Ectodermal cell (in vitro differentiated cells): Measurements from ENCODE around the gene HSPB7.

Experiments
- H3K27ac ChIP-seq: 2 replicates; pipeline ENCODE4 v1.7.0; 2013; ENCODE audit warnings: mild to moderate bottlenecking, low read depth, low read length; ENCODE audit not compliant: insufficient read depth, poor library complexity, severe bottlenecking
- H3K27me3 ChIP-seq: 2 replicates; pipeline ENCODE4 v1.7.0; 2013; ENCODE audit warnings: mild to moderate bottlenecking, low read length; ENCODE audit not compliant: insufficient read depth, control insufficient read depth, poor library complexity, severe bottlenecking
- H3K36me3 ChIP-seq: one replicate; pipeline ENCODE4 v1.7.0; 2013; ENCODE audit warnings: low read length; ENCODE audit not compliant: control insufficient read depth, insufficient read depth
- H3K4me1 ChIP-seq: one replicate; pipeline ENCODE4 v1.7.0; 2013; ENCODE audit warnings: low read length; ENCODE audit not compliant: control insufficient read depth, insufficient read depth
- H3K4me3 ChIP-seq: 2 replicates; pipeline ENCODE4 v1.7.0; 2013; ENCODE audit warnings: low read depth, low read length, control low read depth; ENCODE audit not compliant: insufficient read depth
- H3K9me3 ChIP-seq: 2 replicates; pipeline ENCODE4 v1.7.0; 2013; ENCODE audit warnings: mild to moderate bottlenecking, low read length, moderate library complexity; ENCODE audit not compliant: control insufficient read depth
- WGBS, 2 experiments: methylation state at CpG; one replicate each; pipeline ENCODE4 v1.1.7; 2013; ENCODE audit warnings: missing lambda C conversion rate in 2 of 2; 5-methylcytosine and 5-hydroxymethylcytosine counted together

Gene HSPB7

GRCh38 chr1:15968172-15968571 lies 49.7 kb downstream of the HSPB7 start:
- no peak overlapping the region for H3K4me3 ChIP-seq
- no peaks in the 10 kb centered on the region for H3K4me1 ChIP-seq
- H3K27ac ChIP-seq, result no peak overlapping the region
- H3K9me3 ChIP-seq, result no peaks in the 10 kb centered on the region
- H3K27me3 ChIP-seq, result no peaks in the 10 kb centered on the region
- peaks cover 16% of the 10 kb centered on the region for H3K36me3 ChIP-seq
- 95 to 96% methylated on average over 5 of the region's 5 CpGs for WGBS, 2 experiments

- Histone ChIP-seq H3K36me3 (peaks cover 16% of the 10 kb centered on the region), H3K27ac (no peak overlapping the region), H3K9me3 (no peaks in the 10 kb centered on the region), H3K27me3 (peaks cover 5% of the 10 kb centered on the region), H3K4me1 (peaks cover under 1% of the 10 kb centered on the region), H3K4me3 (no peak overlapping the region)
- WGBS, 2 experiments, result 95 to 96% methylated on average over 6 of the region's 6 CpGs
These were observed 50.9 kb downstream of the HSPB7 start for GRCh38 chr1:15966956-15967344.

GRCh38 chr1:15966081-15966955 lies 51.5 kb downstream of the HSPB7 start:
- H3K36me3 ChIP-seq, result peaks cover 16% of the 10 kb centered on the region
- no peak overlapping the region for H3K27ac ChIP-seq
- H3K4me1 ChIP-seq, result peaks cover 7% of the 10 kb centered on the region
- 89 to 94% methylated on average over 16 of the region's 18 CpGs for WGBS, 2 experiments
- H3K27me3 ChIP-seq, result peaks cover 5% of the 10 kb centered on the region
- H3K9me3 ChIP-seq, result no peaks in the 10 kb centered on the region
- no peak overlapping the region for H3K4me3 ChIP-seq

GRCh38 chr1:15965228-15965767 lies 52.5 kb downstream of the HSPB7 start:
- no peak overlapping the region for H3K27ac ChIP-seq
- H3K9me3 ChIP-seq, result no peaks in the 10 kb centered on the region
- peaks cover 9% of the 10 kb centered on the region for H3K4me1 ChIP-seq
- H3K4me3 ChIP-seq, result no peak overlapping the region
- peaks cover 16% of the 10 kb centered on the region for H3K36me3 ChIP-seq
- H3K27me3 ChIP-seq, result peaks cover 9% of the 10 kb centered on the region
- 93 to 96% methylated on average over 6 to 7 of the region's 7 CpGs for WGBS, 2 experiments
